GM19372 (cell line): ENCODE results near the gene NEDD4L.

Experiments used
- ATAC-seq: cut with Tn5 transposase; IDR thresholded peaks from one replicate; pipeline ENCODE4 v1.9.1; 2021; ENCODE audit warnings: mild to moderate bottlenecking, low read depth, moderate library complexity; ENCODE audit not compliant: unreplicated experiment

NEDD4L gene

DNA sequence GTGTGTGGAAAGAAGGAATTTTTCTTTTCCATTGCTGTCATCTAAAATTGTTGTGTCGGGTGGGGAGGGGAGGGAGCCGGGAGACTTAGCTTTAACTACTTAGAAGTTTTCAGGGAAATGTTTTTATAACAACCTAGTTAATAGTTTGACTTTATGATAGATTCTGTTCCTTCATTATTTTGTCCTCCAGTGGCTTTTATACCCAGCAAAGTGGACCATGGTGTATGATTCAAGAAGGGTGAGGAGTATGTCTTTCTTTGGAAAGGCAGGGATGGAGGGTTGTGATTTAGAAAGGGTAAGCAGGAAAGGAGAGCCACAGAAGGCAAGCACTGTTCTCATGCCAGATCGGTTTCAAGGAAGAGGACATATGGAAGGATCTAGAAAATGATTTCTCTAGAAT, 261.8 kb downstream of the NEDD4L start:
- no peak for ATAC-seq

- no peak for ATAC-seq
These were observed 263.4 kb downstream of the NEDD4L start for GRCh38 chr18:58307441-58307840.

- no peak for ATAC-seq
These were observed 264.4 kb downstream of the NEDD4L start for GRCh38 chr18:58308463-58308862.

DNA sequence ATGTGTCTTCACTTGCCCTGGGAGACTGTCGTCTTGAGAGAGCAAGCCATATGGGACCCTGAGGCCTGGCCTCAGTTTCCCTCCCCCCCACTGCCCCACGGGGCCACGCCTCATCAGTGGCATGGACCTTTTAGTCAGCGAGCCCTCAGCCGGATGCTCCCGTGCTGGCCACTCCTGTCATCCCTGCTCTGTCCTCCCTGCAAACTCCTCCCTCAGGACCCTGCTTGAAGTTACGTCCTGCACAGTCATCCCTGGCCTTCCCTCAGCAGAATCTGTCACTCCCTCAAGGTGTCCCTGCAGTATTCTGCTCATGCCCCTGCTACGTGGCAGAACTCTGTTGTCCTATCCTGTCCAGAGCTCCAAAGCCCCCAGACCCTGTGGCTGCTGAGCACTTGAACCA, 265.1 kb downstream of the NEDD4L start:
- no peak for ATAC-seq

GRCh38 chr18:58309610-58310239, 265.7 kb downstream of the NEDD4L start:
- no peak for ATAC-seq

- no peak for ATAC-seq
These were observed 266.5 kb downstream of the NEDD4L start for GRCh38 chr18:58310517-58310916.

DNA sequence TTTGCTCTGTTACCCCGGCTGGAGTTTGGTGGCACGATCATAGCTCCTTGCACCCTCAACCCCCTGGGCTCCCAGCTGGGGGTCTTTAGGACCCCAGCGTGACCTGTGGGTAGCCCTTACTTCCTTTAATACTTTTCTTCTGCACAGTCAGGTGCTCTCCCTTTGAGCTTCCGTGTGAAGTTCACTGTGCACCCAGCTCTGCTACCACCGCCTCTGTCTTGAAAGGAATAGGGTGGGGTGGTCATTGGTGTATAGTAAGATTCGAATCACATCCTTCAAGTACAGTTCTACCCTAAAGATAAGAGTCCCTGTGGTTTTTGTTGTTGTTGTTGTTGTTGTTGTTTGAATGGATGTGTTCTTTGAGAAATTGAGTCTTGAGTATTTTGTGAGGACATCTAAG, 267.4 kb downstream of the NEDD4L start:
- no peak for ATAC-seq

DNA sequence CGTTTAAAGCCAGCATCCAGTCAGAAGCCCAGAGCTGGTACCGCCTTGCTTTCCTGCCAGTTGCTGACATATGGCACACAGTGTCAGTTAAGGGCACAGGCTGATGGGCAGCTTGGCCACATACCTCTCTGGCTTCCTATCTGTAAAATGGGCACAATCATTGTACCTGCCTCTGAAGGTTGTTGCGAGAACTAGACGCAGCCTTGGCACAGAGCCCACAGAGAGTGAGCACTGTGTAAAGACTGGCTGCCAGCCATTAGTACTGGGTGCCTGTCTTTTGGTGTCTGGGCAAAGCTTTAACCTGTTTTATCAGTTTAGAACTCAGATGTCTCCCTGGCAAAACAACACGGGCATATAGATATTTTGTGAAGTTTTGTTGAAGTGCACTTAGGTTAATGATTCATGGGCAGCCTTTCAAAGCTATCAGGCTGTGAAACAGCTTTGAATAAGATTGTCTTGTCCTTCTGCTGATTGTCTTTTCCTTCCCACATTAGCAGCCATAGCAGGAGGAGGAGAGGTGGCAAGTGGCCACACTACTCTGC, 269.5 kb downstream of the NEDD4L start:
- ATAC-seq, result no peak

DNA sequence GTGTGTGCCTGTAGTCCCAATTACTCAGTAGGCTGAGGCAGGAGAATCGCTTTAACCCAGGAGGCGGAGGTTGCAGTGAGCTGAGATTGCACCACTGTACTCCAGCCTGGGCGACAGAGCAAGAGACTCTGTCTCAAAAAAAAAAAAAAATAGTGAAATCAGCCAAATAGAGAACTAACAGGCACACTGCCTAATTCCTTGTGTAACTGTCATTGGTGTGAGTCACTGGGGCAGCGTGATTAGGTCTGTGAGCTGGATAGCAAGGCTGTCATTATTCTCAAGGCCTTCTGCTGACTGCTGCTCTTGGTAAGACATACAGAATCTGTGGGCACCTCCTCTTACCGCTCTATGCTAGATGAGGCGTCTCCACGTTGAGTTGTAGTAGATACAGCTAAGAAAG, 270.3 kb downstream of the NEDD4L start:
- ATAC-seq, result no peak

DNA sequence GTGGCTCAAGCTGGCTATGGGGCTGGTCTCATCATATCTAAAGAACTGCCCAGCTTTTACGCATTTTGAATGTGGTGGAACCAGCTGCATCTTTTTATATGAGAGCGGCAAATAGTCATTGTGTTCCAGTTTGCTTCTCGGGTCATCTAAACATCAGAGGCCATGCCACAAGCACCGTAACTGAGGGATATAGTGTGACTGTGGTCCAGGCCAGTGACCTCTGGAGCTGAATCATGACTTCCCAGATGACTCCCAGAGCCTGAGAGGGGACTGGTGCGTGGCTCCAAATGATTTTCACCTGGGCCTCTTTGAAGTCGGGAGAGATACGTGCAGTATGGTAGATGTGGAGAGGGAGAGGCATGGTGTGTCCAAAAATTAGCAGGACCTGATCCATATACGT, 271.0 kb downstream of the NEDD4L start:
- no peak for ATAC-seq

- no peak for ATAC-seq
These were observed 271.8 kb downstream of the NEDD4L start for GRCh38 chr18:58315739-58316215.

- ATAC-seq, result no peak
These were observed 272.6 kb downstream of the NEDD4L start for GRCh38 chr18:58316396-58317342.

GRCh38 chr18:58319719-58320118, 275.7 kb downstream of the NEDD4L start:
- no peak for ATAC-seq

GRCh38 chr18:58320907-58321561, 277.0 kb downstream of the NEDD4L start:
- ATAC-seq, result no peak

GRCh38 chr18:58321986-58322385, 278.0 kb downstream of the NEDD4L start:
- ATAC-seq, result no peak

DNA sequence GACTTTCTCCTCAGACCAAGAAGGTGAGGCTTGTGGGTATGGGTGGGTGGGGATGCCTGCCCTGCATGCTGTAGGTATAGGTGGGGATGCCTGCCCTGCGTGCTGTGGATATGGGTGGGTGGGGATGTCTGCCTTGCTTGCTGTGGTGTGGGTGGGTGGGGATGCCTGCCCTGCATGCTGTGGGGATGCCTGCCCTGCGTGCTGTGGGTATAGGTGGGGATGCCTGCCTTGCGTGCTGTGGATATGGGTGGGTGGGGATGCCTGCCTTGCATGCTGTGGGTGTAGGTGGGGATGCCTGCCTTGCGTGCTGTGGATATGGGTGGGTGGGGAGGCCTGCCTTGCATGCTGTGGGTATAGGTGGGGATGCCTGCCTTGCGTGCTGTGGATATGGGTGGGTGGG, 278.4 kb downstream of the NEDD4L start:
- no peak for ATAC-seq

DNA sequence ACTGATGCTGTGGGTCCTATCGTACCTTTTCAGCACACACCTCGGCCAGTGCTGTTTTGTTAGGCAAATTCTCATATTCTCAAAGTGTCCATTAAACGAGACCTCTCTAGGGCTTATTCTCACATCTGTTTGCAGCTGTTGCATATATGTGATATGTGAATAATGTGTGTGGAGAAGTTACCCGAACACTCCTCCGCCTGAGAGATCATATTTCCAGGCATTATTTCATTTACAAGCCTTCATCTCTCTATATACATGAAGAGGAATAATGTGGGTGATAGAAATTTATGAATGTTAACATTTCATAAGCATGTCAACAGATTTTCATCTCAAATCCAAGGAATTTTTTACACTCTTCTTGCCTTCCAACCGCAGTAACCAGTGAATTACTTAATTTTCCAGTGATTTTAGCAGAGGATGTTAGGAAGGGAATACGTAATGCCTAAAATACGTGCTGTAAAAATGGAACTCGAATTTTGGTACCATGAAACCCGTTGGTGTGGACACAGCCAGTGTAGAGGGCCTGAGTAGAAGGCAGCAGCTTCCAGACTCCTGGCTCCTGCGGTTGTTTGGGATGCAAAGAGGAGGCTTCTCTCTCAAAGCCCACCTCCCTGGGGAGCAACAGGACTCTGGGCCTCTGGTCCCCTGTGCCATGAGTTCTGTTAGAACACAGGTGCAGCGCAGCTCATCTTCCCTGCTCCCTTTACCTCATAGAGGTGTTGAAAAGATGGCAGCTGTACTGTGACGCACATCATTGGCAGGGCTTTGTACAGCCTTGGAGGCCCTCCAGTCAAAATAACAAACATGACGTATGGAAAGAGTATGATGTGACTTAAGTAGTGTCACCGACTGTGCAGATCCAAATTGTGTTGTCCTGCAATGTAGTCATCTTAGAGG, 280.1 kb downstream of the NEDD4L start:
- no peak for ATAC-seq

- ATAC-seq, result no peak
These were observed 280.9 kb downstream of the NEDD4L start for GRCh38 chr18:58324824-58325480.

DNA sequence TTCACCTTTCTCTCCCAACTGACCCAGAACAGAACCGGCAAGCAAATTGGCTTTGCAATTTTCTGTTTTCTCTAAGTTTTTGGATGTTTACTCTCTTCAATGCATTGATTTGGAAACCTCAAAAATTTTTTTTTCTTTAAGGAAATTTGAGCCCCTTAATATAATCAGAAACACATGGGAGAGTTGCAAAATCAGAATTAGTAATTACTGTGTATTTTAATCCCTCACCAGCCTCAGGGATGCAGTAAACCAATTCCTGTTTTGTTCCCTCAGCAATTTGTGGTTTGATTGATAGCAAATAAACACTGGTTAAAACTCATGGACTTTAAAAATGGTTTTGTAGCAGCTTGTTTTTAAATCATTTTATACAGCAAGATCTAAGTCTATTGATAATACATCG, 281.5 kb downstream of the NEDD4L start:
- no peak for ATAC-seq
